ENCODE measurements around the gene C16orf95.

Gene C16orf95

GRCh38 chr16:87330646-87331045, 13.5 kb upstream of the C16orf95 start:
- DNase-seq, result no peak

GRCh38 chr16:87330257-87330624, 13.0 kb upstream of the C16orf95 start:
- no peak for DNase-seq

- no peak for DNase-seq
Observed at GRCh38 chr16:87329436-87330256, 12.5 kb upstream of the C16orf95 start.

DNA sequence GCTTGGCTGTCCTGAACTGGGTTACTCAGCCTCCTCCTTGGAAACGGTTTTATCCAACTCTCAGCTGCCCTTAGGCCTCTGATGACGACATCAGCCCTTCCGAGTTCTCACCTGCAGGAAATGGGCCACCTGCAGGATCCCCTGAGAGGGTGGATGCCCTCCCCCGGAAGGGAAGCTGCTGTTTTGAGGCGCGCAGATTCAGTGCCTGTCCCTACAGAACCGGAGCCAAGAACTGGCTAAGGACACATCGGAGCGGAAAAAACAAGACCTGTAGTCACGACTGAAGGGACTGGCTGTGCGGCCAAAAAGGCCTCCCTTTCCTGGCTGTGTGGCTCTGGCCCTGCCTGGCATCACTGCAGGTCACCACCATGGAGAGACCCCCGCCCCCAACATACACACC, 11.7 kb upstream of the C16orf95 start:
- no peak for DNase-seq

DNA sequence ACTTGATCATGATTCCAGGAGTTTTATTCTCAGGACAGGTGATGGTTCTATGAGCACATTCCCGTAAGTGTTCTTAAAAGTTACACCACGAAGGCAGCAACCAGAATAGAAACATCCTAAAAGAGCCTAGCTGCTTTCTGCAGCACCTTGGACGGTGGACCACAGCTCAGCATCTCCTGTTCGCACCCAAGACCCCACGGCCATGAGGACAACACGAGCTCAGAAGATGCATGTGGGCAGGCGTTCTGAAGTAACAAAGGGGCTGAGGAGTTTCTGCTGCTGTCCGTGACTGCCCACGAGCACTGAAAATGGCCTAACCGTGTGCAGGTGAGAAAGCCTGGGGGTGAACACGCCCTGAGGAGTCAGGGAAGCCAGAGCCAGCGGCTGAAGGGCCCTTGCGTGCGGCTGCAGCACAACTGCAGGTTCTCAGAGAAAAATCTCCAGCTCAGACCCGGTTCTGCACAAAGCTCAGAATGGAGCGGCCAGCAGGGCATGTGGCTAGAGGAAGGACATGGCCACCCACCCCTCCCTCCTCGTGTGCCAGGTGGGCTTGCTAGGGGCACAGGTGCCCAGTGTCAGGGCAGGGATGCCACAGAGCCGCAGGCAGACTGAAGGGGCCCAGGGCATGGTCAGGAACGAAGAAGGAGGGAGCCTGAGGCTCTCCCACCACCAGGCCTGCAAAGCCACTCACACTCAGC, 10.8 kb upstream of the C16orf95 start:
- no peak for DNase-seq

DNA sequence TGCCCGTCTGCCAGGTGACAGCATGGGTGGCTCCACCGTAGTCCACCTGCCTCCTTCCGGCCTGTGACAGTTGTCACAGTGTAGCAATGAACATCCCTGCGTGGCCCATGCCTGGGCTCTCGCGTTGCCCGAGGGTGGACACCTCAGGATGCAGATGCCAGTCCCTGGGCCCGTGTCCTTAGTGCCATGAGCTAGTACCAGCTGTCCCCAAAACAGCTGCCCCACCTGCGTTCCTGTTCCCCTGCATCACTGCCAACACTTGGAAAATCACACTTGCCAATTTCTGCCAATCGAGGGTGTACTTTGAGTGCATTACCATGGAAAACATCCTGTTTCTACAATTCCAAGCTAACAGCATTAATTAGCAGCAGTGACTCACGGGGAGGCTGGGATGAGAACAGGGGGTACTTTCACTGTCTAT, 9.0 kb upstream of the C16orf95 start:
- no peak for DNase-seq

GRCh38 chr16:87325423-87325858, 8.2 kb upstream of the C16orf95 start:
- no peak for DNase-seq

- no peak for DNase-seq
Observed at GRCh38 chr16:87324411-87325275, 7.5 kb upstream of the C16orf95 start.

DNA sequence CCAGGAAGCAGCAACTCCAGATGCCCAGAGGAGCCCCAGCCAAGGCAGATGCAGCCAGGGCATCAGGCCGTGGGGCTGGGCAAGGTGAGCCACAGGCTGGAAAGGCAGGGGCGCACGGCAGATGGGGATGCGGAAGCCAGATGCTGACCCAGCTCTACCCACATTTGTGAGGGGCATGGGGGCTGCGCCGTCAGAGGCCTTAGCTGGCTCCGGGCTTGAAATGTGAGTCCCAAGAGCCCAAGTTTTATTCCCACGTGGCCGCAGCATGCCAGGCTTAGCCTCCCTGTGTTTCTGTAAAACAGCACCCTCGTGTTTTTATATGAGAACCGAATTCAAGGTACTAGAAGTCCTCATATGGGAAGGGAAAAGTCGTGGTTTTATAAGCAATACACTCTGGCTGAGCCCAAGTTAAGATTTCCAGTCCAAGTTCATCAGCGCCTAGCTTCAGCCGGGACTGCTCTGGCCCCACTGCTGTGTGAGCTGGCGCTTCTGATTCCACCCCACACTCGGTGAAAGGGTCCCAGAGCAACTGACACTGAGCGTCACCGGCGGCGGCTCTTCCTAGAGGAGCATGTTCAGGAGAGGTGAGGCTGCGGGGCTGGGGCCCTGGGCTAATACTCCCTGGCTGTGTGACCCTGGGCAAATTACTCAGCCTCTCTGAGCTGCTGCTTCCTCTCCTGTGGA, 6.7 kb upstream of the C16orf95 start:
- no peak for DNase-seq

DNA sequence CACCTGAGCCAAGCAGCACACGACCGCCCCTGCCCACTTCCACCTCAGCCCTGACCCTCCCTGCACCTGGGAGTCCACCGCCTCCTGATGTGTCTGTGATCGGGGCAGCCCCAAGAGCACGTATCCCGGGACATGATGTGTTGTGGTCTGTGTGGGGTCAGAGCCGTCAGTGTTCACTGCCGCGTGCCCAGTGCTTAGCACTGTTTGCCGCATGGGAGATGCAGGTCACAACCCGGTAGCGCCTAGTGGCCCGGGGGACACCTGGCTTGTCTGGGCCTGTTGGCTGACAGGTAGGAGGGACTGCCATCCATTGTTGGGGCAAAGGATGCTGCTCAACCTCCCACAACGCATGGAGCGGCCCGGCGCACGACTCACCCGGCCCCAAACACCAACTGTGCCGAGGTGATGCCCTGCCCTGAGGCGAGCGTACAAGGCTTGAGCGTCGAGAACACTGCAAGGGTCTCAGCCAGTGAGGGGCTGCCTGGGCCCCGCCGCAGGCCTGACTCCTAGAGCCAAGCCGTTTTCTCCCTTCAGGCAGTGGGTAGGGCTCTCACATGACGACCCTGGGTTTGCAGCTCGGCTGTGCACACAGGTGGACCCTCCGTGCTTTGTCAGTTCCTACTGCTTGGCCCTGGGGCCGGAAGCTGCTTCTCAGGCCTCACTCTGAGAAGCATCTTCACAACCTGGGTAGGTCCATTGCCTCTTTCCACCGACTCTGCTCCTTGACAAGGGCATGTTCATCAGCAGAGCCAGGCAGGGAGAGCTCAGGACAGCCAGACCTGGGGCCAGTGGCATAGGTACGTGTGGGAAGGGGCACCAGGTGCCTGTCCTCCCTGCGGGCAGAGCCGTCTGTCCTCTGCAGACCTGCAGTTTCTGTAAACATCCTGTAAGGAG, 5.9 kb upstream of the C16orf95 start:
- DNase-seq, result no peak

GRCh38 chr16:87322360-87322759, 5.2 kb upstream of the C16orf95 start:
- DNase-seq, result no peak

DNA sequence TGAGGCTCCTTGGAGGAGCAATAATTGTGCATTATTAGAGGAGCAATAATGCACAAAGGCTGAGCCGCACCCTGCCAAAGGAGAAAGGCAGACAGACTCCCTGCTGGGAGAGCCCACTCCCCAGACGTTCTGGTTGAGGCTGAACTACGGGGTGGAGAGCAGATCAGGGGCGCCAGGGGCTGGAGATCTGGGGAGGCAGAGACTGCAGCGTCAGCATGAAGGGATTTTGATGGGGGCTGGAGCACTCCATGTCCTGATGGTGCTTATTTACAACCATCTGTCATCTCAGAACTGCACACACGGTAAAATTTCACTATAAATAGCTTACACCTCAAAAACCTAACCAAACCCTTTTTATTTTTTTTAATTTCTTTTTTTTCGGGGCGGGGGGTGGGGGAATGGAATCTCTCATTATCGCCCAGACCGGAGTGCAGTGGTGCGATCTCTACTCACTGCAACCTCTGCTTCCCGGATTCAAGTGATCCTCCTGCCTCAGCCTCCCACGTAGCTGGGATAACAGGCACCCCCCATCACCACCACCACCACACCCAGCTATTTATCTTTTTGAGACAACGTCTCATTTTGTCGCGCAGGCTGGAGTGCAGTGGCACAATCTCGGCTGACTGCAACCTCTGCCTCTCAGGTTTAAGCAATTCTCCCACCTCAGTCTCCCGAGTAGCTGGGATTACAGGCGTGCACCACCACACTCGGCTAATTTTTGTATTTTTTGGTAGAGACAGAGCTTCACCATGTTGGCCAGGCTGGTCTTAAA, 4.3 kb upstream of the C16orf95 start:
- DNase-seq, result no peak

DNA sequence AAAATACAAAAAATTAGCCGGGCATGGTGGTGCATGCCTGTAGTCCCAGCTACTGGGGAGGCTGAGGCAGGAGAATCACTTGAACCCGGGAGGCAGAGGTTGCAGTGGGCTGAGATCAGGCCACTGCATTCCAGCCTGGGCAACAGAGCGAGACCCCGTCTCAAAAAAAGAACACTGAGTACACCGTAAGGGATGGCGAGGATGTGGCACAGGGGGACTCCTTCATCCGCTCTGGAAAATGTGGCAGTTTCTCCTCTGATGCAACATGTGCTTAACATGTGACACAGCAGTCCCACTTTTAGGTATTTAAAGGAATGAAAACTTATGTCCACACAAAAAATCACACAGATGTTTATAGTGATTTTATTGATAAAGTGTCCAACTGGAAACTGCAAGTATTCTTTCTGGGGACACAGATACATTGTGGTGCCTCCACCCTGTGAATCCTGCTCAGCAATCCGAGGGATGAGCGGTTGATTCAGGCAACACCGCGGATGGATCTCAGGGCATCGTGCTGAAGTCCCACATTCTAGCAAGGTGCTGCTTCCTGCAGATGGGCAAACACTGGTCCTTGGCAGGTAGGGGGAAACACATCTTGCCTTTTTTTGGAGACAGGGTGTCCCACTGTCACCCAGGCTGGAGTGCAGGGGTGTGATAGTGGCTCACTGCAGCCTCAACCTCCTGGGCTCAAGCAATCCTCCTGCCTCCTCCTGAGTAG, 3.5 kb upstream of the C16orf95 start:
- DNase-seq, result no peak

DNA sequence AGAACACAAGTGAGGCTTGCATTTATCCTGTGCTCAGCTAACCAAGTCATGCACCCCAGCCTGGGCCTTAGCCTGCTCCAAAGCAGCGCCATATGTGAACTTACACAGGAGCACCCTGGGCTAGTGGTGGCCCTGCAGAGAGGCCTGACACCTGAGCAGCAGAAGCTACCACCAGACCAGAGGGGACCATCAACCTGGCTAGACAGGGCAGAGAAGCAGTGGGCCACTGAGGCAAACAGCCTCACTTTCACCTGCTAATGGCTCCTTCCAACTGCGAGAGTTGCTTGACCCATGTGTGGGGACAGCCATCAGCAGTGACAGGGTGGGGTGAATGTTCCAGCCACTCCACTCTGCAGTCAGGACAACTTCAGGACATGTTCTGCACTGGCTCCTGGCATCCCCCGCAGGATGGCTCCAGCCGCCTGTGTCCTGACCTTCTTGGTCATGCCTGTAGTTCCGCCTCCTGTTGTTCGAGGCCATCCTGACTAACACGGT, 2.9 kb upstream of the C16orf95 start:
- no peak for DNase-seq

GRCh38 chr16:87319011-87319410, 1.8 kb upstream of the C16orf95 start:
- DNase-seq, result no peak

DNA sequence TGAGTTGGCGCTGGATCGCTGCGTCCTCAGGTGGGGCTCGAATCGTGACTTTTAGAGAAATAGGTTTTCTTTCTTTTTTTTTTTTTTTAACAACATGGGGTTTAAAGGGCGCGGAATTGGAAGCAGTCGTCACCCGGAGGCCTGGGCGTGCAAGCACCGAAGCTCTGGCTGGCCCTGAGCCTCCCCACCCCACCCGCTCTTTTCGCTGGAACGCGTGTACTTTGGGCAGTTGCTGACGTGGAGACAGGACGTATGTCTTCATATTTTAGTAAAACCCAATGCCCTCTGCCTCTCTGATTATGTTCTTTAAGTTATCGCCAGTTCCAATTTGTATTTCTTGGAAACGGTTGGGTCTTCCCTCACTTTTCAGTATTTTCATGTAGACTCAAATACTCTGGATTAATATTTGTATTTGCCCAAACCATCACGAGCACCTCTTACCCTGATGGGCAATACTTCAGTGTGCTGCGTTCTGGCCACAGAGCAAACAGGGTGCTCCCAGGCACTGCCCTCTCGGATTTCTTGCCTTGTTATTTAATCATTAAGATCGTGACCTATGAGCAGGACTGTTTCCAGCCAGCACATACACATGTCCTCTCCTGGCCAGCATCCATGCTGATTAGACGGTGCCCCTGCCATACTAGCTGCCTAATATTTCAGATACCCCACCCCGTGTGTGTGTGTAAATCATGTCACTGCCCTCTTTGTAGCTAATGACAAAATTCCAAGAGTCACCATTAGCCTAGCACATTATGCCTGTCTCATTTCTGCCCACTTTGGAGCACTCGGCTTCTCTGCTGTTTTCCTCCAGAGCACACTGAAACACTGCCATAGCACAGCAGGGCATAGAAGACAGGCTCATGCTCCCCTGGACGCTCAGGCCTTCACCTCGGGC, 805 bp upstream of the C16orf95 start:
- no peak for DNase-seq

- no peak for DNase-seq
Observed at GRCh38 chr16:87316450-87316922, 706 bp downstream of the C16orf95 start.

- DNase-seq, result no peak
Observed at GRCh38 chr16:87314990-87315420, 2.2 kb downstream of the C16orf95 start.

DNA sequence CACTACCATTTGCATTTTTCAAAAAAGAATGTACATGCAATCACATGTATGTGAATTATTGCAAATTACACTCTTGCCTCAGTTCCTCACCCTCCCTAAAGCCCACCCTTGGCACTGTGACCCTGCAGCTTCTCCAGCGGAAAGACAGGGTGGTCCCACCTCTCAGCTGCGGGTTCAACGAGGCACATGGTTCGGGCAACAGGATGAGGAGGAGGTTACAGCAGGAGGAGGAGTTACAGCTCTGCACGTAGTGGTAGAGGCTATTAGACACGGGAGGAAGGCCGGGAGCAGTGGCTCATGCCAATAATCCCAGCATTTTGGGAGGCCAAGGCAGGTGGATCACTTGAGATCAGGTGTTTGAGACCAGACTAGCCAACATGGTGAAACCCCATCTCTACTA, 5.2 kb downstream of the C16orf95 start:
- DNase-seq, result no peak
